IgD-negative memory B cell (primary cell): ENCODE data around the gene PLA2G4D. TPM values are rescaled to one million over a fixed set of nuclear protein-coding genes. Genes with fewer than 3 reads are reported as not detected.
"Not testable (repeated sequence)": the region's sequence is repeated elsewhere in the genome, so short reads cannot be mapped to it uniquely, and the experiment has no call there.

Experiments used
- H3K27ac Mint-ChIP-seq, 3 donors: one replicate each; pipeline ENCODE4 v1.8.0; 2020 to 2022; ENCODE audit warnings: mild to moderate bottlenecking in 3 of 3, mixed read lengths in 3 of 3, moderate library complexity in 1 of 3
- H3K27me3 Mint-ChIP-seq: one replicate; pipeline ENCODE4 v1.8.0; 2021; ENCODE audit warnings: mixed read lengths
- H3K36me3 Mint-ChIP-seq: one replicate; pipeline ENCODE4 v1.8.0; 2020; ENCODE audit warnings: mild to moderate bottlenecking, mixed read lengths
- H3K4me1 Mint-ChIP-seq, 3 donors: one replicate each; pipeline ENCODE4 v1.8.0; 2020 to 2022; ENCODE audit warnings: mixed read lengths in 3 of 3, mild to moderate bottlenecking in 1 of 3
- H3K4me3 Mint-ChIP-seq, 4 donors: one replicate each; pipeline ENCODE4 v1.8.0; 2020 to 2022; ENCODE audit warnings: mild to moderate bottlenecking in 4 of 4, mixed read lengths in 4 of 4, moderate library complexity in 3 of 4
- H3K9me3 Mint-ChIP-seq, 3 donors: one replicate each; pipeline ENCODE4 v1.8.0; 2020 to 2021; ENCODE audit warnings: mixed read lengths in 3 of 3, mild to moderate bottlenecking in 1 of 3
- polyA plus RNA-seq: library from polyadenylated mRNA; unstranded; fragments of 300-500 nt; fragmentation: Illumina TruSeq; gene quantifications from one replicate; pipeline ENCODE4 v1.2.3, GENCODE V29; 2021

PLA2G4D gene
- polyA plus RNA-seq, 1 donor from 2014 or later, result not detected

GRCh38 chr15:42110367-42110766 is 16.0 kb upstream of the PLA2G4D start:
- no peak overlapping the region for H3K27ac Mint-ChIP-seq
- no peak overlapping the region for H3K4me3 Mint-ChIP-seq
- H3K36me3 Mint-ChIP-seq, result no peaks in the 10 kb centered on the region
- H3K9me3 Mint-ChIP-seq, result peaks cover 0 to 4% (median 0%) of the 10 kb centered on the region in 3 donors
- H3K27me3 Mint-ChIP-seq, result peaks cover 14% of the 10 kb centered on the region
- H3K4me1 Mint-ChIP-seq, result peaks cover 6 to 18% (median 9%) of the 10 kb centered on the region in 3 donors

- Mint-ChIP-seq H3K9me3 (peaks cover 0 to 4% (median 0%) of the 10 kb centered on the region in 3 donors), H3K4me3 (no peak overlapping the region), H3K36me3 (no peaks in the 10 kb centered on the region), H3K27me3 (peaks cover 14% of the 10 kb centered on the region), H3K27ac (no peak overlapping the region), H3K4me1 (peaks cover 6 to 18% (median 9%) of the 10 kb centered on the region in 3 donors)
Observed at GRCh38 chr15:42108806-42109205, 14.4 kb upstream of the PLA2G4D start.

GRCh38 chr15:42108189-42108588 is 13.8 kb upstream of the PLA2G4D start:
- Mint-ChIP-seq H3K4me1 (peaks cover 6 to 18% (median 9%) of the 10 kb centered on the region in 3 donors), H3K36me3 (no peaks in the 10 kb centered on the region), H3K27ac (no peak overlapping the region), H3K9me3 (peaks cover 0 to 4% (median 0%) of the 10 kb centered on the region in 3 donors), H3K27me3 (peaks cover 14% of the 10 kb centered on the region), H3K4me3 (no peak overlapping the region)

- peaks cover 10% of the 10 kb centered on the region for H3K27me3 Mint-ChIP-seq
- H3K4me1 Mint-ChIP-seq, result peaks cover 6 to 18% (median 9%) of the 10 kb centered on the region in 3 donors
- H3K36me3 Mint-ChIP-seq, result no peaks in the 10 kb centered on the region
- no peak overlapping the region for H3K27ac Mint-ChIP-seq
- H3K9me3 Mint-ChIP-seq, result peaks cover 0 to 2% (median 0%) of the 10 kb centered on the region in 3 donors
- H3K4me3 Mint-ChIP-seq, result peak overlapping the region in 1 of 4 donors; percentile 31
Observed at GRCh38 chr15:42107473-42107872, 13.1 kb upstream of the PLA2G4D start.

GRCh38 chr15:42106288-42106687 is 11.9 kb upstream of the PLA2G4D start:
- H3K27me3 Mint-ChIP-seq, result peaks cover 10% of the 10 kb centered on the region
- no peaks in the 10 kb centered on the region for H3K36me3 Mint-ChIP-seq
- H3K27ac Mint-ChIP-seq, result no peak overlapping the region
- peaks cover 6 to 18% (median 9%) of the 10 kb centered on the region in 3 donors for H3K4me1 Mint-ChIP-seq
- no peak overlapping the region for H3K4me3 Mint-ChIP-seq
- no peaks in the 10 kb centered on the region for H3K9me3 Mint-ChIP-seq

- no peaks in the 10 kb centered on the region for H3K36me3 Mint-ChIP-seq
- H3K9me3 Mint-ChIP-seq, result no peaks in the 10 kb centered on the region
- no peak overlapping the region for H3K27ac Mint-ChIP-seq
- peaks cover 6 to 17% (median 9%) of the 10 kb centered on the region in 3 donors for H3K4me1 Mint-ChIP-seq
- H3K4me3 Mint-ChIP-seq, result no peak overlapping the region
- H3K27me3 Mint-ChIP-seq, result peaks cover 8% of the 10 kb centered on the region
Observed at GRCh38 chr15:42104095-42104891, 9.9 kb upstream of the PLA2G4D start.

GRCh38 chr15:42102646-42103235 is 8.4 kb upstream of the PLA2G4D start:
- no peaks in the 10 kb centered on the region for H3K36me3 Mint-ChIP-seq
- no peak overlapping the region for H3K4me3 Mint-ChIP-seq
- H3K9me3 Mint-ChIP-seq, result no peaks in the 10 kb centered on the region
- peaks cover 3% of the 10 kb centered on the region for H3K27me3 Mint-ChIP-seq
- H3K27ac Mint-ChIP-seq, result no peak overlapping the region
- peaks cover 0 to 8% (median 3%) of the 10 kb centered on the region in 3 donors for H3K4me1 Mint-ChIP-seq

- H3K36me3 Mint-ChIP-seq, result no peaks in the 10 kb centered on the region
- H3K4me1 Mint-ChIP-seq, result peaks cover 0 to 3% (median 0%) of the 10 kb centered on the region in 3 donors
- H3K9me3 Mint-ChIP-seq, result no peaks in the 10 kb centered on the region
- peaks cover 10% of the 10 kb centered on the region for H3K27me3 Mint-ChIP-seq
- no peak overlapping the region for H3K4me3 Mint-ChIP-seq
- H3K27ac Mint-ChIP-seq, result no peak overlapping the region
Observed at GRCh38 chr15:42101861-42102260, 7.5 kb upstream of the PLA2G4D start.

GRCh38 chr15:42100021-42100800 is 5.8 kb upstream of the PLA2G4D start:
- H3K9me3 Mint-ChIP-seq, result no peaks in the 10 kb centered on the region
- H3K4me3 Mint-ChIP-seq, result no peak overlapping the region
- no peaks in the 10 kb centered on the region for H3K36me3 Mint-ChIP-seq
- no peak overlapping the region for H3K27ac Mint-ChIP-seq
- no peaks in the 10 kb centered on the region for H3K4me1 Mint-ChIP-seq
- peaks cover 16% of the 10 kb centered on the region for H3K27me3 Mint-ChIP-seq

- Mint-ChIP-seq H3K27ac (no peak overlapping the region), H3K4me3 (peak overlapping the region in 1 of 4 donors; percentile 33), H3K4me1 (no peaks in the 10 kb centered on the region), H3K27me3 (peaks cover 27% of the 10 kb centered on the region), H3K36me3 (no peaks in the 10 kb centered on the region), H3K9me3 (no peaks in the 10 kb centered on the region)
Observed at GRCh38 chr15:42097018-42097417, 2.7 kb upstream of the PLA2G4D start.

- Mint-ChIP-seq H3K27ac (no peak overlapping the region), H3K27me3 (peaks cover 28% of the 10 kb centered on the region), H3K36me3 (no peaks in the 10 kb centered on the region), H3K9me3 (no peaks in the 10 kb centered on the region), H3K4me3 (no peak overlapping the region), H3K4me1 (peaks cover 0 to 2% (median 0%) of the 10 kb centered on the region in 3 donors)
Observed at GRCh38 chr15:42093966-42094365, 396 bp downstream of the PLA2G4D start.

- Mint-ChIP-seq H3K27ac (no peak overlapping the region), H3K36me3 (no peaks in the 10 kb centered on the region), H3K9me3 (no peaks in the 10 kb centered on the region), H3K4me1 (peaks cover 0 to 3% (median 2%) of the 10 kb centered on the region in 3 donors), H3K27me3 (peaks cover 30% of the 10 kb centered on the region), H3K4me3 (peak overlapping the region in 1 of 4 donors; percentile 53)
Observed at GRCh38 chr15:42092398-42093318, 1.7 kb downstream of the PLA2G4D start.

GRCh38 chr15:42091753-42092397 is 2.5 kb downstream of the PLA2G4D start:
- H3K27ac Mint-ChIP-seq, H3K4me3 Mint-ChIP-seq, H3K36me3 Mint-ChIP-seq, H3K4me1 Mint-ChIP-seq, H3K9me3 Mint-ChIP-seq: not testable (repeated sequence)
- peaks cover 25% of the 10 kb centered on the region for H3K27me3 Mint-ChIP-seq

GRCh38 chr15:42090781-42091180 is 3.6 kb downstream of the PLA2G4D start:
- H3K27ac Mint-ChIP-seq, result no peak overlapping the region
- no peaks in the 10 kb centered on the region for H3K36me3 Mint-ChIP-seq
- peaks cover 19% of the 10 kb centered on the region for H3K27me3 Mint-ChIP-seq
- H3K4me3 Mint-ChIP-seq, result no peak overlapping the region
- H3K4me1 Mint-ChIP-seq, result peaks cover 0 to 3% (median 2%) of the 10 kb centered on the region in 3 donors
- H3K9me3 Mint-ChIP-seq, result no peaks in the 10 kb centered on the region
